Ectodermal cell (in vitro differentiated cells): Measurements from ENCODE around the gene PSMB1.
"Not testable (repeated sequence)": the region's sequence is repeated elsewhere in the genome, so short reads cannot be mapped to it uniquely, and the experiment has no call there.

Experiments
- H3K27ac ChIP-seq: 2 replicates; pipeline ENCODE4 v1.7.0; 2013; ENCODE audit warnings: mild to moderate bottlenecking, low read depth, low read length; ENCODE audit not compliant: insufficient read depth, poor library complexity, severe bottlenecking
- H3K27me3 ChIP-seq: 2 replicates; pipeline ENCODE4 v1.7.0; 2013; ENCODE audit warnings: mild to moderate bottlenecking, low read length; ENCODE audit not compliant: insufficient read depth, control insufficient read depth, poor library complexity, severe bottlenecking
- H3K36me3 ChIP-seq: one replicate; pipeline ENCODE4 v1.7.0; 2013; ENCODE audit warnings: low read length; ENCODE audit not compliant: control insufficient read depth, insufficient read depth
- H3K4me1 ChIP-seq: one replicate; pipeline ENCODE4 v1.7.0; 2013; ENCODE audit warnings: low read length; ENCODE audit not compliant: control insufficient read depth, insufficient read depth
- H3K4me3 ChIP-seq: 2 replicates; pipeline ENCODE4 v1.7.0; 2013; ENCODE audit warnings: low read depth, low read length, control low read depth; ENCODE audit not compliant: insufficient read depth
- H3K9me3 ChIP-seq: 2 replicates; pipeline ENCODE4 v1.7.0; 2013; ENCODE audit warnings: mild to moderate bottlenecking, low read length, moderate library complexity; ENCODE audit not compliant: control insufficient read depth
- WGBS, 2 experiments: methylation state at CpG; one replicate each; pipeline ENCODE4 v1.1.7; 2013; ENCODE audit warnings: missing lambda C conversion rate in 2 of 2; 5-methylcytosine and 5-hydroxymethylcytosine counted together

The PSMB1 gene

DNA sequence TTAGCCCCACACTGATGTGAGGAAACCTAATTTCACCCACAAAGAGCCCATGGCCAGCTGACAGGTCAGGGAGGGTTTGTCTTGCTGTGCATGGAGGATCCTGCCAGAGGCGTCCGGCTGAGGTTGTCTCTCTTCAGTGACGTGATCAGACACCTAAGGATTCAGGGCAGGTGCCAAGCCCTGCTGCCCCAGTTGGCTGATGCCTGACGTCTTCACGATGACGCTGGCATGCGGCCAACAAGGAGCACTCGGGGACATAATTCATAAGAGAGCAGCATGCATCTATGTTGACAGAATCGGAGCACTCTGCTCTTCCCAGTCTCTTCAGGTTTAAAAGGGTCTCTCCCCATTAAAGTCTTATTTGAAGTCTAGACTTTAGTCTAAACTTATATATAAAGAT is 47.8 kb downstream of the PSMB1 start:
- Histone ChIP-seq H3K27ac (no peak overlapping the region), H3K9me3 (no peaks in the 10 kb centered on the region), H3K4me1 (no peaks in the 10 kb centered on the region), H3K4me3 (no peak overlapping the region), H3K27me3 (peaks cover 5% of the 10 kb centered on the region), H3K36me3 (no peaks in the 10 kb centered on the region)
- WGBS, 2 experiments = 89 to 92% methylated on average over 9 of the region's 9 CpGs

DNA sequence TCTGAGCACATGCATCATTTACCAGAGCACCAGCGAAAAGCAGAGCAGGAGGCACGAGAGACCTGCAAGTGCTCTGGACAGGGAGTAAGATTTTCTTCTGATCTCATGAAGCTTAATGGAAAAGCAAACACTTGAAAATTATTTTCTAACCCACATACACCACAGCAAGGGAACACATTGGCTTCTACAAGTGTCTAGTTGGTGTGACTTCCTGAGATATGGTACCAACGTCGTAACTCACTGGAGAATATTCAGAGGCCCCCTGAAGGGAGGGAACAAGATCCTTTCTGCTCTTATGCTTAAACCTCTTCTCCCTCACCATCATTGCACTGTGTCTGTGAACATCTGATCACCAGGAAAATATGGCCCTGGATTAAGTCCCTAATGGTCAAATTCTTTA is 48.6 kb downstream of the PSMB1 start:
- WGBS, 2 experiments = 89 to 93% methylated on average over 4 of the region's 4 CpGs
- no peaks in the 10 kb centered on the region for H3K4me1 ChIP-seq
- no peaks in the 10 kb centered on the region for H3K9me3 ChIP-seq
- H3K4me3 ChIP-seq = no peak overlapping the region
- no peak overlapping the region for H3K27ac ChIP-seq
- no peaks in the 10 kb centered on the region for H3K36me3 ChIP-seq
- no peaks in the 10 kb centered on the region for H3K27me3 ChIP-seq

DNA sequence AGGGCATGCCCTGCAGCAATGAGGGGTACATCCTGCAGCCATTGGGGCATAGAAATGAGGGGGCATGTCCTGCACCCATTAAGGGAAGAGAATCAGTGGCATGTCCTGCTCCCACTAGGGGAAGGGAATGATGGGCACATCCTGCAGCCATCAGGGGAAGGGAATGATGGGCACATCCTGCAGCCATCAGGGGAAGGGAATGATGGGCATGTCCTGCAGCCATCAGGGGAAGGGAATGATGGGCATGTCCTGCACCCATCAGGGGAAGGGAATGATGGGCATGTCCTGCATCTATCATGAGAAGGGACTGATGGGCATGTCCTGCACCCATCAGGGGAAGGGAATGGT is 49.7 kb downstream of the PSMB1 start:
- H3K36me3 ChIP-seq = no peaks in the 10 kb centered on the region
- H3K27ac ChIP-seq = no peak overlapping the region
- H3K9me3 ChIP-seq = no peaks in the 10 kb centered on the region
- H3K4me1 ChIP-seq = no peaks in the 10 kb centered on the region
- H3K4me3 ChIP-seq = no peak overlapping the region
- H3K27me3 ChIP-seq = no peaks in the 10 kb centered on the region

DNA sequence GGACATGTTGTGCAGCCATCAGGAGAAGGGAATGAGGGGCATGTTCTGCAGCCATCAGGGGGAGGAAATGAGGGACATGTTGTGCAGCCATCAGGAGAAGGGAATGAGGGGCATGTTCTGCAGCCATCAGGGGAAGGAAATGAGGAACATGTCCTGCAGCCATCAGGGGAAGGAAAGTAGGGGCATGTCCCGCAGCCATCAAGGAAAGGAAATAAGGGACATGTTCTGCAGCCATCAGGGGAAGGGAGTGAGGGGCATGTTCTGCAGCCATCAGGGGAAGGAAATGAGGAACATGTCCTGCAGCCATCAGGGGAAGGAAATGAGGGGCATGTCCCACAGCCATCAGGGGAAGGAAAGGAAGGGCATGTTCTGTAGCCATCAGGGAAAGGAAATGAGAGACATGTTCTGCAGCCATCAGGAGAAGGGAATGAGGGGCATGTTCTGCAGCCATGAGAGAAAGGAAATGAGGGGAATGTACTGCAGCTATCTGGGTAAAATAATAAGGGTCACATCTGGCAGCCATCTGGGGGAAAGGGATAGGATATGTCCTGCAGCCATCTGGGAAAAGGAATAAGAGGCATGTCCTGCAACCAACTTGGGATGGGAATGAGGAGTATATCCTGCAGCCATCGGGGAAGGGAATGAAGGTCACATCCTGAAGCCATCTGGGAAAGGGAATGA is 50.2 kb downstream of the PSMB1 start:
- H3K27ac ChIP-seq, H3K4me1 ChIP-seq, H3K36me3 ChIP-seq, H3K4me3 ChIP-seq, H3K27me3 ChIP-seq, H3K9me3 ChIP-seq: not testable (repeated sequence)
- 94 to 96% methylated on average over 2 of the region's 2 CpGs for WGBS, 2 experiments

DNA sequence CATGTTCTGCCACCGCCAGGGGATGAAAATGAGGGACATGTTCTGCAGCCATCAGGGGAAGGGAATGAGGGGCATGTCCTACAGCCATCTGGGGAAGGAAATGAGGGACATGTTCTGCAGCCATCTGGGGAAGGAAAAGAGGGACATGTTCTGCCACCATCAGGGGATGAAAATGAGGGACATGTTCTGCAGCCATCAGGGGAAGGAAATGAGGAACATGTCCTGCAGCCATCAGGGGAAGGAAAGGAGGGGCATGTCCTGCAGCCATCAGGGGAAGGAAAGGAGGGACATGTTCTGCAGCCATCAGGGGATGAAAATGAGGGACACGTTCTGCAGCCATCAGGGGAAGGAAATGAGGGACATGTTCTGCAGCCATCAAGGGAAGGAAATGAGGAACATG is 50.8 kb downstream of the PSMB1 start:
- not testable (repeated sequence) for H3K4me1 ChIP-seq, H3K36me3 ChIP-seq, H3K27me3 ChIP-seq, H3K4me3 ChIP-seq, H3K9me3 ChIP-seq, H3K27ac ChIP-seq
- WGBS, 2 experiments = 71 to 73% methylated on average over 2 of the region's 2 CpGs

DNA sequence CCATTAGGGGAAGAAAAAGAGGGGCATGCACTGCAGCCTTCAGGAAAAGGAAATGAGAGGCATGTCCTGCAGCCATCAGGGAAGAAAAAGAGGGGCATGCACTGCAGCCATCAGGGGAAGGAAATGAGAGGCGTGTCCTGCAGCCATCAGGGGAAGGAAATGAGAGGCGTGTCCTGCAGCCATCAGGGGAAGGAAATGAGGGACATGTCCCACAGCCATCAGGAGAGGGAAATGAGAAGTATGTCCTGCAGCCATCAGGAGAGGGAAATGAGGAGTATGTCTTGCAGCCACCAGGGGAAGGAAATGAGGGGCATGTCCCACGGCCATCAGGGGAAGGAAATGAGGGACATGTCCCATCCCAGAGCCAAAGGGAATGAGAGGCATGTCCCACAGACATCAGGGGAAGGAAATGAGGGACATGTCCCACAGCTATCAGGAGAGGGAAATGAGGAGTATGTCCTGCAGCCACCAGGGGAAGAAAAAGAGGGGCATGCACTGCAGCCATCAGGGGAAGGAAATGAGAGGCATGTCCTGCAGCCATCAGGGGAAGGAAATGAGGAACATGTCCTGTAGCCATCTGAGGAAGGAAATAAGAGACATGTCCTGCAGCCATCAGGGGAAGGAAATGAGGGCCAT is 52.0 kb downstream of the PSMB1 start:
- H3K27me3 ChIP-seq = peaks cover 7% of the 10 kb centered on the region
- no peaks in the 10 kb centered on the region for H3K36me3 ChIP-seq
- no peak overlapping the region for H3K4me3 ChIP-seq
- H3K9me3 ChIP-seq = no peaks in the 10 kb centered on the region
- H3K27ac ChIP-seq = no peak overlapping the region
- H3K4me1 ChIP-seq = peaks cover 13% of the 10 kb centered on the region
- 90 to 94% methylated on average over 3 of the region's 3 CpGs for WGBS, 2 experiments

DNA sequence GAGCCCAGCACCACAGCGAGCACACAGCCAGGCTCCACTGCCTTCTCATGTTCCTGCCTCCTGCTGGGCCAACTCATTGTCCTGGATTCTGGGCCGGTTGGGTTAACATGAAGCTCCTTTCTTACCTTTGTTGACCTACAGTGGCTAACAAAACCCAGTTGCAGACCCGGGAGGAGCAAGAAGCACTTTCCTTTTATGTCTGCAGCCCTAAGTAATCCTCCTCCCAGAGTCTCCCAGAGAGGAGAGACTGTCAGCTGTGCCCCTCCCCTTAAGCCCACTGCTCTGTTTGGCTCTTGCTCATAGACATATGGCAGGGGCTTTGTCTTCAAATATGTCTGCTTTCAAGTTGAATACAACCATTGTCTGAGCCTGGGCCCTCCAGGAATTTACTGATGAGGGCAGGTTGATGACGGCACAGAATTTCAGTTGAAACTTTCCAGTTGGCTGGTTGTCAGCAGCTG is 55.2 kb downstream of the PSMB1 start:
- Histone ChIP-seq H3K27me3 (peaks cover 7% of the 10 kb centered on the region), H3K36me3 (no peaks in the 10 kb centered on the region), H3K27ac (peak overlapping the region; percentile 62), H3K4me3 (no peak overlapping the region), H3K9me3 (no peaks in the 10 kb centered on the region), H3K4me1 (peaks cover 13% of the 10 kb centered on the region)
- WGBS, 2 experiments = 0 to 1% methylated on average over 4 of the region's 4 CpGs

DNA sequence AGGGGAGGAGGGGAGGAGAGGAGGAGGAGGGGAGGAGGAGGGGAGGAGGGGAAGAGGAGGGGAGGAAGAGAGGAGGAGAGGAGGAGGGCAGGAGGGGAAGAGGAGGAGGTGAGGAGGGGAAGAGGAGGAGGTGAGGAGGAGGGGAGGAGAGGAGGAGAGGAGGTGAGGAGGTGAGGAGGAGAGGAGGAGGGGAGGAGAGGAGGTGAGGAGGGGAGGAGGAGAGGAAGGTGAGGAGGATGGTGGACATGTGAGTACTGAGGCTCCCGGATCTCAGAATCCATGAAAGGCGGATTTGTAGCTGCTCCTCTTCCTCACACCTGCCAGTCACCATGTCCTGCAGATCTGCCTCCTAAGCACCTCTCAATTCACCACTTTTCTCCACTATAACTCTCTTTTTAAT is 59.8 kb downstream of the PSMB1 start:
- no peak overlapping the region for H3K4me3 ChIP-seq
- H3K9me3 ChIP-seq = no peaks in the 10 kb centered on the region
- H3K27me3 ChIP-seq = peaks cover 7% of the 10 kb centered on the region
- H3K4me1 ChIP-seq = peaks cover 13% of the 10 kb centered on the region
- no peak overlapping the region for H3K27ac ChIP-seq
- H3K36me3 ChIP-seq = no peaks in the 10 kb centered on the region
- WGBS, 2 experiments = 94 to 100% methylated on average over 2 of the region's 2 CpGs

DNA sequence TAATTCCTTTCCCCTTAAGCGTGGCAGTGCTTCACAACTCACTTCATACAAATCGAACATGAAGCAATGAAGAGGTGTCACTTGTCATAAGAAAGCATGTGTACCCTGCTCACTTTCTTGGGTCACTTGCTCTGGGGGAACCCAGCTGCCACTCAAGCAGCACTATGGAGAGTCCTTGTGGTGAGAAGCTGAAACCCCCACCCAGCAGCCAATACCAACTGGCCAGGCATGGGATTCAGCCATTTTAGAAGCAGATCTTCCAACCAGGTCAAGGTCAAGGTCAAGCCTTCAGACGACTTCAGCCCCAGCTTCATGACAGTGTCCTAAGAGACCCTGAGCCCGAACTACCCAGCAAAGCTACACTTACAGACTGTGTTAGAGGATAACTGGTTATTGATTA is 62.8 kb downstream of the PSMB1 start:
- Histone ChIP-seq H3K9me3 (no peaks in the 10 kb centered on the region), H3K36me3 (no peaks in the 10 kb centered on the region), H3K27me3 (no peaks in the 10 kb centered on the region), H3K4me3 (no peak overlapping the region), H3K4me1 (no peaks in the 10 kb centered on the region), H3K27ac (no peak overlapping the region)
- 91 to 94% methylated on average over 4 of the region's 4 CpGs for WGBS, 2 experiments

DNA sequence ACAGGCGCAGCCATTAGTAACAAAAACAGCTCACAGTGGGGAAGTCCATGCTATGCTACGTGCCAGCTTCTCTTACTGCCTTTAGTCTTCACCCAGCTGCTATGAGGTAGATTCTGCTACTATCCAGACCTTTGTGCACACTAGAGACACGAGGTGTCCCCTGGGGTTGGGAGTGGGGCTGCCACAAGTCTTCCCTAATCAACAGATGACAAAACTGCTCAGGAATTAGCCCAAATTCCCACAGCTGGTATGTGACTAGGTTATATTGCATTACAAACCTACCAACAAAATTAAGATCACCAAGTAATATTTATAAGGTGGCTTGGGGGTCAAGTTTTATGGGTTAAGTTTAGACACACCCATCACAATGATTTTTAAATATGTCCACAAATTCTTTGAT is 63.3 kb downstream of the PSMB1 start:
- H3K27me3 ChIP-seq = no peaks in the 10 kb centered on the region
- no peak overlapping the region for H3K27ac ChIP-seq

More for the DNA sequence above, 63.3 kb downstream of the PSMB1 start:
- peaks cover 1% of the 10 kb centered on the region for H3K4me1 ChIP-seq
- 84 to 86% methylated on average over 3 of the region's 3 CpGs for WGBS, 2 experiments
- H3K36me3 ChIP-seq = no peaks in the 10 kb centered on the region
- H3K9me3 ChIP-seq = no peaks in the 10 kb centered on the region
- no peak overlapping the region for H3K4me3 ChIP-seq
